Hematopoietic multipotent progenitor cell treated with erythropoietin and hydrocortisone succinate and interleukin-3 and kit ligand, for 15 days (in vitro differentiated cells): ENCODE results near the gene ARFGEF3.
"Not testable (repeated sequence)": the region's sequence is repeated elsewhere in the genome, so short reads cannot be mapped to it uniquely, and the experiment has no call there.

Experiments used
- DNase-seq: peaks from one replicate; pipeline ENCODE4 v3.0.0-alpha.2; 2015; ENCODE audit warnings: low spot score

ARFGEF3 gene

DNA sequence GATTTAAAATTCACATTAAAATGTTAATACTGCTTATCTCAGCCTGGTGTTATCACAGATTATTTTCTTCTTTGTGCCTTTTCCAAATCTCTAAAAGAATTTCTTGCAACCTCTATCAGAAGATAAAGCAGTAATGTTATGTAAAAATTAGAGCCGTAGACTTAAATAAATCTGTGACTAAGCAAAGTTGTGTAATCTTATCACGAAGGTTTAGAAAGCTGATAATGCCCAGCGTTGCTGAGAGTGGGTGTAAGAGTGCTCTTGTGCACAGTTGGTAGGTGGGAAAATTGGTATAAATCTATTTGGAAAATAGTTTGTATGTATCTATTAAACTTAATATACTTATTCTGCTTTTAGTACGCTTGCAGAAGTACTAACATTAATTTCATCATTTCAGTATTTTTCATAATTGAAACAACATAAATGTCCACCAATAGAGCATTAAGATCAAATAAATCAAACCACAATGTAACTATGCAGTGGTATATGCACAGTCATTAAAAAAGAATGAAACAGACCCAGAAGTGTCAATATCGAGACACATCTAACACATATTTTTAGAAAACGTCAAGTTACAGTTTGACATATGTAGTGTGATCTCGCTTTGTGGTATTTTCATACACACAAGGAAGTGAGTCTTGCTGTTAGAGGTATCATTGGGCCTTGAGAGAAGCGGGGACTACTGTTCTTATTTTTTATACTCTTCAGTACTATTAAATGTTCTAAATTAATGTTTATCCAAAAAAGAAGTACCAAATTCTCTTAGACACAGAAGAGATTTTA lies 111.0 kb downstream of the ARFGEF3 start:
- no peak for DNase-seq

DNA sequence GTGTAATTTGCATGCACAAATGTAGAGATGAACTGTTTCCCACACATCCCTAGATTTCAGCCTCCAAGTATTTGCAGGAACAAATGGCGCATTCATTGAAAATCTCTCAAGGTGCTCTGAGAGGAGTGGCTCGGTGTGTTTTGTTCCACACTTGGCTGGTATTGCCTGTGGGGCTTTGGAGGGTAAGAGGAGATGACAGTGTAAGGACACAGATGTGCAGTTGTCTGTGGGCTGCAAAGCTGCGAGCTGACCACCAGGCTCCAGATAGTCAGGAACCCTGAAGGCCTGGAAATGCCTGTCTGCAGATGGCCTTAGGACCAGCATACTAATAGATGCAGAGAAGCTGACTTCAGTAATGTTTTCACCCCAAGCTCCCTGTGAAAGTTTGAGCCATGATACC lies 114.2 kb downstream of the ARFGEF3 start:
- no peak for DNase-seq

DNA sequence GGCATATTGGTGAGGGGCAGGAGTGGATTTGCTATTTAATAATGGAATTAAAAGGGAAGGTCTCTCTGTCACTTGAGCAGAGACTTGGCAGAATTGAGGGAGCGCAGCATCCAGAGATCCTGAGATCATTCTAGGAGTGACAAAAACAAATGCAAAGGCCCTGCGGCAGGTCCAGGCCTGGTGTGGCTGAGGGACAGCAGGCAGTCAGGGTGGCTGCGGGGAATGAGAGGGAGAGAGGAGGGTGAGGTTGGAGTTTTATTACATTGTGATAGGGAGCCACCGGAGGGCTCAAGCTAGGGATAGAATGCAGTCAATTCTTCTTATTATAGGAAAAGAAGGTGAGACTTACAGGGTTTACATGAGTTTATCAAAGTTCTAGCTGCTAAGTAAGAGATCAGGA lies 116.1 kb downstream of the ARFGEF3 start:
- DNase-seq = no peak

DNA sequence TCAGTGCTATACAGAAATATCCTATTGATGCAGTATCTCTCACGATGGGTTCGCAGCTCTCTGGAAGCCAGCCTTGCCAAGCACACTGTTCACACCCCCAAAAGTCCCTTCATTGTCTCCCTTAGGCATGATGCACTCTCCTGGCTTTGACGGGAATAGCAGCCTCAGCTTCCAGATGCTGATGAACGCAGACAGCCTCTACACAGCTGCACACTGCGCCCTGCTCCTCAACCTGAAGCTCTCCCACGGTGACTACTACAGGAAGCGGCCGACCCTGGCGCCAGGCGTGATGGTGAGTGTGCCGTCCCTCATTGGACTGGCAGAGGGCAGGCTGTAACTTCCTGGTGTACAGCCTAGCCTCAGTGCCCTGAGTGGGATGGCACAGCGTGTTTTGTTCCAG lies 116.6 kb downstream of the ARFGEF3 start:
- DNase-seq = no peak

DNA sequence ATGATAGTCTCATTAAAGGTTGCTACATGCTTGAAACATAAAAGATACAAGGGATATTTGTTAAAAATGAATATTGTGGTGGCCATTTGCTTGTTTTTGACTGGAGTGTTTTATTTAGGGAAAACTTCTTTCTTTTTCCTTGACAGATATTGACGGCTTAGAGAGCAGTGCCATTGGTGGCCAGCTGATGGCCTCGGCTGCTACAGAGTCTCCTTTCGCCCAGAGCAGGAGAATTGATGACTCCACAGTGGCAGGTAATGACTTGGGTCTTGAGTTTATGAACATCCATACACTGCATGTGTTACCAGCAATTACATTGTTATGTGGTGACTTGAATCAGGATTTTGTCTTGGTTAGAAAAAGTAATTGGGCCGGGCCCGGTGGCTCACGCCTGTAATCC lies 124.1 kb downstream of the ARFGEF3 start:
- DNase-seq = no peak

DNA sequence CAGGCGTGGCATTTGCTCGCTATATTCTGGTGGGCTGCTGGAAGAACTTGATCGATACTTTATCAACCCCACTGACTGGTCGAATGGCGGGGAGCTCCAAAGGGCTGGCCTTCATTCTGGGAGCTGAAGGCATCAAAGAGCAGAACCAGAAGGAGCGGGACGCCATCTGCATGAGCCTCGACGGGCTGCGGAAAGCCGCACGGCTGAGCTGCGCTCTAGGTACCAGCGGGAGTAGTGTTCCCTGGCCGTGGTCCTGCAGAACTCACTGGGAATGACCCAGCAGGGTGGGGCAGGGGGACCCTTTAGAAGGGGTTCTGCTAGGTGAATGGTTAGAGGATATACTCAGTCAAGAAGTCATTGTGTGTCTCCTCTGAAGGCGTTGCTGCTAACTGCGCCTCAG lies 125.0 kb downstream of the ARFGEF3 start:
- no peak for DNase-seq

DNA sequence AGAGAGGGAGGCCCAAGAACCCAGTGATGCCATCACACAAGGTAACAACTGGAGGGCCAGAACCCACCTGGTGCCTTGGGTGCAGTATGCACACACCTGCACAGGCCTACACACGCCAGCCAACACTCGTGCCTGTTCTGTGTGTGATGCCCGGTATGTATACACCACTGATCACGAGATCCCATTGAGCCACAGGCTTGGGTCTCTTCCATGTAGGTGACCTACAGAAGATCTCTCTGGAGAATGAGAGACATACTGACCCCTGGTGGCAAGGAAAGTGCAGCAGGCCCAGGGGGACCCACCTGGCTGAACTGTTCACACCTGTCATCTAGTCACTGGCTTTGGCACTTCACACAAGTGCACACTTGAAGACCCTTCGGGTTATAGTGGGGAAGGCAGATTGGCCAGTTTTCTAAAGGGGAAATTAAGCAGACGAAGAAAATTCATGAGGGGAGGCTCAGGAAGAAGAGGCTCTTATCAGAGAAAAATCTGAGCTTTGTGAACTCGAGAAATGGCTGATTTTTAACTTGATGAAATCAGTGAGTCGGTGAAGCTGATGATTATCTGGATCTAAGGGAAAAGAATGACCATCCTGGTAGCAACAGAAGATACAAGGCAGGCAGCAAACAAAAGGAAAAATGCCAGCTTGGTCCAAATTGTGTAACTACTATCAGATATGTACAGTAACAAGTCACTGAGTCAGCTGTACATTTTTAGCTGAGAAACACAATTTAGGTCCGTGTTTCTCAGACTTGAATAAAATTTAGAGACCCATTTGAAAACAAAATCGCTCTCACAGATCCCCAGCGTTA lies 125.6 kb downstream of the ARFGEF3 start:
- DNase-seq = no peak

DNA sequence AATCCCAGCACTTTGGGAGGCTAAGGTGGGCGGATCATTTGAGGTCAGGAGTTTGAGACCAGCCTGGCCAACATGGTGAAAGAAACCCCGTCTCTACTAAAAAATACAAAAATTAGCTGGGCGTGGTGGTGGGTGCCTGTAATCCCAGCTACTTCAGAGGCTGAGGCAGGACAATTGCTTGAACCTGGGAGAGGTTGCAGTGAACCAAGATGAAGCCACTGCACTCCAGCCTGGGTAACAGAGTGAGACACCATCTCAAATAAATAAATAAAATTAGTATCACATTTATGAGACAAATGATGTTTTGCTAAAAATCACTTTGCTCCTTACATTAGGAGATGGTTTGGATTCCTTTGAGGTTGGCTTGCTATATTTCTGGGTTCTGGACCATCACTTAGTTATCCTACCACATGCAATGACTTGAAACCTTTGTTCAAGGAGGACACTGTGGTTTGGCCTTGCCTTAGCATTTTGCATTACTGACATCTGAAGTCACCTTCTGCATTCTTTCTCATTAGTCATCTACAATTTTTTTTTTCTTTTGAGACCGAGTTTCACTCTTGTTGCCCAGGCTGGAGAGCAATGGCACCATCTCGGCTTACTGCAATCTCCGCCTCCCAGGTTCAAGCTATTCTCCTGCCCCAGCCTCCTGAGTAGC lies 126.8 kb downstream of the ARFGEF3 start:
- DNase-seq = not testable (repeated sequence)

DNA sequence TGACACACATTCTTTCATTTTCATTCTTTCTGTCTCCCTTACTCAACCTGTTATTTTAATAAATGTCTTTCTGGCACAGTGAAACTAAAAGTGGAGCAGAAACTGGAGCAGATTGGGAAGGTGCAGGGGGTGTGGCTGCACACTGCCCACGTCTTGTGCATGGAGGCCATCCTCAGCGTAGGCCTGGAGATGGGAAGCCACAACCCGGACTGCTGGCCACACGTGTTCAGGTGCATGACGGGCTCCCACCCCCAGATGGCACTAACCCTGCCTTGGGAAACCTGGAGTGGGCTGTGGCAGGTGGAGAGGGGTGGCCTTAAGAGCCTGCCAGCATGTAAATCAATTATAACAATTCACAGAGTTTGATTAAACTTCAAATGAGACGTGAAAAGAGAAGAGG lies 128.0 kb downstream of the ARFGEF3 start:
- DNase-seq = no peak

DNA sequence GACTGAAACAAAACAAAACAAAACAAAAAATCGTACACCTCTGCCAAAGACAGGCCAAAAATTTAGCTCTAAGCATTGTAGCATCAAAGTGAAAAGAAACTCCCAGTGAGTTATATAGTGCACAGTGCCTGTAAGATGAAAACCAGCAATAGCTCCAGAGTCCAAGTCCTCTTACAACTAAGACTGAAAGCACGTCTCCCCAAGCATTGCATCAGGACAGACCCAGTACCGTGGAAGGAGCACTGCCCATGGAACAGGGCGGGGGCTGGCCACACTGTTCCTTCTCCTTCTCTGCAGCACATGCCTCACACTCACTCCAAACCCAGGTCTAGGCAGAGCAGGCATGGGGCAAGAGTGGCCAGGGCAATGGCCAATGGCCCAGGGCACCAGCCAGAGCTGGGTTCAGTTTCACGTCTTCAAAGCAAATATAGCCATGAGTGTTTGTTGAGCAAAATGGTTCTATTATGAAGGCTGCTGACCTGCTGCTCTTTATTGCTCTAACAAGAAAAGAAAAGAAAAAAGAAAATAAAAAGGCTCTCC lies 128.8 kb downstream of the ARFGEF3 start:
- DNase-seq = no peak

DNA sequence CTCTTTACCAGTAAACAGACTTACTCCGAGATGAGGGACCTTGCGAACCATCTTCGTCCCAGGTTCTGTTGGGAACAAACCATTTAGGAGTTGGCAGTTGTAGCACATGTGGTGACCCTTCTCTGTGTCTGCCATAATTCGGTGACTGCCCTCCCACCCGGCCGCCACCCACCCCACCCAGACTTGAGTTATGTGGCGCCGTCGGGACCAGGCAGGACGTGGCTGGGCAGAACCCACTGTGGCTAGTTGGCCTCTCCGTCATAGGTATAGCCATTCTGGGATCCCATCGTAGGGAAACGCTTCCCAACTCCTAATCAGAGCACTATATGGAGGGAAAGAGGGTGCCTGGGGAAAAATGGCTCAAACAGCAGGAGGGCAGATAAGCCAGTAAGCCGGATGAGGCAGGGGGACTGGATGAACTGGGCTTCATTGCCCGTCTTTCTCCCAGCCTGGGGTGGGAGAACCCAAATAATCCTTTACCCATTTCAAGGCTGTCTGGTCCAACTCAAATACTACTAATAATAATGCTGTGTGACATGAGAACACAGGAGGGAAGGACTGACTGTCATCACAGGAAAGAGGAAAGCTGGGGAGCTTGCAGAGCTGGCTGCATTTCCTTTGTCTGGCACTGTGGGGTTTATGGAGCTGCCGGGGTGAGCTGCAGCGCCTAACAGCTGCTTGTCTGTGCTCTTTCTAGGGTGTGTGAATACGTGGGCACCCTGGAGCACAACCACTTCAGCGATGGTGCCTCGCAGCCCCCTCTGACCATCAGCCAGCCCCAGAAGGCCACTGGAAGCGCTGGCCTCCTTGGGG lies 129.5 kb downstream of the ARFGEF3 start:
- no peak for DNase-seq

DNA sequence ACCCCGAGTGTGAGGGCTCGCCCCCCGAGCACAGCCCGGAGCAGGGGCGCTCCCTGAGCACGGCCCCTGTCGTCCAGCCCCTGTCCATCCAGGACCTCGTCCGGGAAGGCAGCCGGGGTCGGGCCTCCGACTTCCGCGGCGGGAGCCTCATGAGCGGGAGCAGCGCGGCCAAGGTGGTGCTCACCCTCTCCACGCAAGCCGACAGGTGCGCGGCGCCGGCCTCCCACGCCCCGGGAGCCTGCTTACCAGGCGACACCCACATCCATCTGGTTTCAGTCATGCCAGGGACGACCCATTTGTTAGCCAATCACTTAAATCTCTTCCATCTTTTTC lies 130.1 kb downstream of the ARFGEF3 start:
- DNase-seq = no peak

DNA sequence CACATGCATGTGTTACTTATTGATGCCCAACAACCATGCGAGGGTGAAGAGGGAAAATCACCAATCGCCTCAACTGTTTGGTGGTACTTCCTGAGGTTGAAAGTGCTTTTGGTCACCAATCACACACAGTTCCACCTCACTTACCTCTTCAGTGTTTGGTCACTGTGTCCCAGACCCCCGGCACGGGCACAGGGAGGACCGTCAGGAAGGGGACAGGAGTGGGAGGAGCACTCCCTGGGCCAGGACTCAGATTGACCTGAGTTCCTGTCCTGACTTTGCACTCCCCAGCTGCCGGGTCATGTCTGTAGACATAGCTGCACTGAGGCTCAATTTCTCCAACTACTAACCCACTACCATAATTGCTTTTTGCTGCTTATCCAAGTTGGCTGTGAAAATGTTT lies 130.7 kb downstream of the ARFGEF3 start:
- DNase-seq = no peak

DNA sequence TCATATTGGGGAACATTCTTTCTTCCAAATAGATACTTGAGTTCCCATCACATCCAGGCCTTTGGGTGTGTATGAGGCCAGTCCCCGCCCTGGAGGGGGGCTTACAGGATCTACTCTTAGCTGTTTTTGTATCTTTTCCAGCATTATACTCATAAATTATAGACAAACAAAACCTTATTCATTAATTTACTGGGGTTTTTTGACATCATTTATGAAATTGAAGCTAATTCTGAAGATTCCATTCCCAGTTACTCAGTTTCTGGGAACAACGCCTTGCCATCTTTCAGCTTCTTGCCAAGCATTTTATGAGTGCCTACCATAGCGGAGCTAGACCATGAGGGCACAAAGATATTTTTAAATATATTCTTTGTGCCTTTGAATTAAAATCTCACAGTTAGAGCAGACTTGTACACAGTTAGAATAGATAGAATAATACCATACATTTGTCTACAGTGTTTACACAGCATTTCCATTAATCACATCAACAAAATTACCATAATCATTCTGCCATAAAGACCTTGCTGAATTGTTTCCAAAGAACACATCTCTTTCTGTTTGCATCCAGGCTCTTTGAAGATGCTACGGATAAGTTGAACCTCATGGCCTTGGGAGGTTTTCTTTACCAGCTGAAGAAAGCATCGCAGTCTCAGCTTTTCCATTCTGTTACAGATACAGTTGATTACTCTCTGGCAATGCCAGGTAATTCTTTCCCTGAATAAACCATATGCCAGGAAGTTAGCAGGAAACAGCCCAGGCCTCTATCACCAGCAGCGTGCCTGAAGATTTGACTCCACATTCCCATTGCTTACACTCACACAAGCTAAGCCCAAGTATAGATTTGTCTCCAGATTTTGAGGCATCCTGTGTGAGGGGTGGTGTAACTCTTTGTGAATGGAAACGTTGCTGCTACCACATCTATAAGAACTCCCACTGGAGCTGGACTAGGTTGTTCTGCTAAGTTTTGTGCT lies 132.0 kb downstream of the ARFGEF3 start:
- no peak for DNase-seq

DNA sequence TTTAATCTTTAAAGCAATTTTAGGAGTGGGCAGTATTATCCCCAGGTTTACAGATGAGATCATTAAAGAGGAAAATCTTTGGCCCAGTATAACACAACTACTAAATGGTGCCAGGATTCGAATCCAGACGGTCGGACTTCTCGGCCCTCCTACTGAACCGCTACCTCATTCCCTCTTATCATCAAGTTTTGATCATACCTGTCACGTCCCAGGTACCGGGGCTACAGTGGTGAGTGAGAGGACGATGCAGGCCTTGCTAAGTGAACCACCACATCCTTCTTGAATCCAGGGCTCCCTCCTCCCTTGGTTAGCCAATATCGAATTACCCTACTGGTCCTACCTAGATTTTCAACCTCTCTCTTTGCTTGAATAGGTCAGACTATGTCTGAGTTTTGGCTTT lies 134.6 kb downstream of the ARFGEF3 start:
- no peak for DNase-seq

DNA sequence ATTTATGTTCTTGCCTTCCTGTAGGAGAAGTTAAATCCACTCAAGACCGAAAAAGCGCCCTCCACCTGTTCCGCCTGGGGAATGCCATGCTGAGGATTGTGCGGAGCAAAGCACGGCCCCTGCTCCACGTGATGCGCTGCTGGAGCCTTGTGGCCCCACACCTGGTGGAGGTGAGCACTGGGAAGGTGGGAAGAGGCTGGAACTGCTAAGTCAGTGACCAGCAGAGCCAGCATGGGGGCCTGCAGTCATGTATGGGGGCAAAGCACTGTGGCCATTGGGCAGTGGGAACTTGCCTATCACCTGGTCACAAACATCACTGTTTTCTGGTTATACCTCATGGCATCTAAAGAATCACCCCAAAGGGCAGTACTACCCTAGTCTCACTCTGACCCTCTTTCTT lies 135.0 kb downstream of the ARFGEF3 start:
- no peak for DNase-seq

DNA sequence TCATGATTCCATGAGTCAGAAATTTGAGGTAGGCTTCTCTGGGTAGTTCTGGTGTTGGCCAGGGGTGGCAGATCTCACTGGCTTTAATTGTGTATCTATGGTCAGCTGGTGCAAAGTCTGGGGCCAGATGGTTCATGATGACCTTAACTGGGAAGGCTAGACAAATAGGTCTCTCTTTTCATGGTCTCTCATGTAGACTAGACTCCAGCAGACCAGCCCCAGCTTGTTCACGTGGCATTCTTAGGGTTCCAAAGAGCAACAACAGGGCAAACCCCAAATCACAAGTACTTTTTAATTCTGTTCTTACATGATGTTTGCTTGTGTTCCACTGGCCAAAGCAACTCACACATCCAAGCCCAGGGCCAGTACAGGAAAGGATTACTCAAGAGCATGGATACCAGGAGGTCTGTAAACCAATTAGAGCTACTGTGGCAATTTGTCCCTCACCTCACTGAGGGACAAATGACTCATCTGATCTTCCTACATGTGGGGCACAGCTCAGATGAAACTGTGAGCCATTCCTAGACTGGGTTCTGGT lies 136.1 kb downstream of the ARFGEF3 start:
- no peak for DNase-seq

DNA sequence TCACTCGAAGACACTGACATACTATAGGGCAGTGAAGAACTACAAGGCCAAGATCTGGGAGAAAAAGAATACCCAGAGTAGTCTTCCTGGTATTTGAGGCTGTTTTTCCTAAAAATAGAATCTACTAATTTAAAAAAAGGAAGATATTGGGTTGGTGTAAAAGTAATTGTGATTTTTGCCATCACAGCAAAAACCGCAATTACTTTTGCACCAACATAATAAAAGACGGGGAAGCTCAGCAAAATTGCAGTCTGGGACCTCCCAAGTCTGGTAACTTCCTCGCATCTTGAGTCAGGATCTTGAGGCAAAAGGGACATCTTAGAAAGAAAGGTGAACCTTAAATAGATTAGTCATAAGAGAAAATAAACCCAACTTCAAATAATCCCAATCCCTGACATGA lies 138.7 kb downstream of the ARFGEF3 start:
- DNase-seq = no peak

DNA sequence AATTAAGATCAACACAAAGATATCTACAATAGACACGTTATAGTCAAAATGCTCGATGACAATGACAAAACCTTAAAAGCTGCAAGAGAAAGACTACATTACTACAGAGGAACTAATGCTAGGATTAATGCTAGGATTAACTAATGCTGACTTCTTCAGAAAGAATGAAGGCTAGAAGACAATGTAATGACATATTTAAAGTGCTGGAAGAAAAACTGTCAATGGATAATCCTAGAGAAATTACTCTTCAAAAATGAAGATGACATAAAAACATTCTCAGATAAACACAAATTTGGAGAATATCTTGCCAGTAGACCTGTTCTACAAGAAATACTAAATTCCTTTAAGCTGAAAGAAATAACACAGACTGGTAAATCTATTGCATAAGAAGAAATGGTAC lies 140.8 kb downstream of the ARFGEF3 start:
- DNase-seq = no peak

DNA sequence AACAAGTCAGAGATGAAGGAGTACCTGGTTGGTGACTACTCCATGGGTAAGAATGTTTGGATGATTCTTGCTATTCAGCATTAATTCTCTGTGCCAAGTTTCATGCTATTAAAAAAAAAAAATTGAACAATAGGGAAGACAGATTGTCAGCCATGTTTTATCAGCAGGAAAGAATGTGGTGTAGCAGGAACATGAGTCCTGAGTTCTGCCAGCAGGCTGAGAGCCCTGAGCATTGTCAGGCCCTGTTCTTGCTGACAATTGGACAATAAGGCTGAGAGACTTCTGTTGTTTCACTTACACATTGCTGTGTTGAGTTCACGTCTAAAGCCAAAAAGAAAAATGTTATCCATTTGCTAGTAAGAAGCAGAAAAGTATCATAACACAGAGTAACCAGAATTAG lies 145.6 kb downstream of the ARFGEF3 start:
- DNase-seq = no peak
